ENCODE measurements around the gene ZNF837. TPM values are rescaled to one million over a fixed set of nuclear protein-coding genes. Genes with fewer than 3 reads are reported as not detected.

ZNF837 gene
- polyA plus RNA-seq, 10 donors, result 0.36 to 2.7 (median 1.3) TPM

GRCh38 chr19:58325311-58326022 is 55.4 kb downstream of the ZNF837 start:
- DNase-seq, result no peak

GRCh38 chr19:58319241-58319640 is 61.6 kb downstream of the ZNF837 start:
- no peak for DNase-seq

DNA sequence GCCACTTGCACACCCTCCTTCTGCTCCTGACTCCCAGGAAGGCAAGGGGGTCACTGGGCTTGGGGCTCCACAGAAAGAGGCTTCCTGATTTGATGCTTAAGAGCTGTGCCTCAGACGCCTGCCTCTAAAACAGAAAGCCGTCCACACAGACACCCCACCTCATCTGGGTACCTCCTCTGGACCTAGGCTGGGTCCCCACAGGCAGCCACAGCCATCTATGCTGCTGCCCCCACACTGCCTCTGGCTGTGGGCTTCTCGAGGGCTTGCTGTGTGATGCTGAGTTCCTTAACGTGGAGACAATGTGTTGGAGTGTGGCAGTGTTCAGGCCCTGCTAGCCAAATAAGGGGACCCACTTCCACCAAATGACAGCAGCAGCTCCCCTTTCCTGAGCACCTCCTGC is 62.5 kb downstream of the ZNF837 start:
- DNase-seq, result no peak

Other genes starting within 250 kb of the ZNF837 start
- 10 to 100 TPM; 10.5 to 14.5 (median 11.5) TPM for gene ZNF329, start 230.2 kb downstream of the ZNF837 start, polyA plus RNA-seq (ENCODE audit: insufficient read length in 10 of 10)
- gene ZNF274, start 198.0 kb downstream of the ZNF837 start, polyA plus RNA-seq (ENCODE audit: insufficient read length in 10 of 10), result 10 to 100 TPM in 3 of 10 donors, 1 to 10 TPM in 7; 7.5 to 11.7 (median 9.7) TPM
- 10 to 100 TPM; 11.1 to 20.5 (median 16.9) TPM for gene ZNF544, start 152.1 kb downstream of the ZNF837 start, polyA plus RNA-seq (ENCODE audit: insufficient read length in 10 of 10)
- 1 to 10 TPM; 4.0 to 6.7 (median 5.3) TPM for gene ZNF8, start 102.1 kb downstream of the ZNF837 start, polyA plus RNA-seq (ENCODE audit: insufficient read length in 10 of 10)
- 10 to 100 TPM; 23.7 to 34.9 (median 30.5) TPM for gene ERVK3-1, start 75.7 kb downstream of the ZNF837 start, polyA plus RNA-seq (ENCODE audit: insufficient read length in 10 of 10)
- gene ZSCAN22, start 54.0 kb downstream of the ZNF837 start, polyA plus RNA-seq (ENCODE audit: insufficient read length in 10 of 10), result 1 to 10 TPM; 2.7 to 3.4 (median 2.9) TPM
- 1 to 10 TPM; 1.1 to 7.3 (median 3.2) TPM for gene A1BG, start 27.5 kb downstream of the ZNF837 start, polyA plus RNA-seq (ENCODE audit: insufficient read length in 10 of 10)
- 1 to 10 TPM; 1.8 to 3.5 (median 2.1) TPM for gene ZNF497, start 18.3 kb downstream of the ZNF837 start, polyA plus RNA-seq (ENCODE audit: insufficient read length in 10 of 10)
- 1,000 to 10,000 TPM; 1,378 to 1,791 (median 1,640) TPM for gene RPS5, start 6.2 kb upstream of the ZNF837 start, polyA plus RNA-seq (ENCODE audit: insufficient read length in 10 of 10)
- gene RNF225, start 14.6 kb upstream of the ZNF837 start, polyA plus RNA-seq (ENCODE audit: insufficient read length in 10 of 10), result under 1 TPM in 1 of 10 donors, not detected in 9; 0.17 TPM
- 1 to 10 TPM; 4.5 to 7.6 (median 5.7) TPM for gene ZNF584, start 27.6 kb upstream of the ZNF837 start, polyA plus RNA-seq (ENCODE audit: insufficient read length in 10 of 10)
- 1 to 10 TPM; 3.8 to 5.6 (median 5.0) TPM for gene ZNF132, start 59.1 kb upstream of the ZNF837 start, polyA plus RNA-seq (ENCODE audit: insufficient read length in 10 of 10)
- 1 to 10 TPM; 2.3 to 4.2 (median 3.4) TPM for gene ZNF324B, start 70.6 kb upstream of the ZNF837 start, polyA plus RNA-seq (ENCODE audit: insufficient read length in 10 of 10)
- gene ZNF324, start 86.0 kb upstream of the ZNF837 start, polyA plus RNA-seq (ENCODE audit: insufficient read length in 10 of 10), result 1 to 10 TPM; 3.3 to 6.4 (median 5.0) TPM
- gene ZNF446, start 95.3 kb upstream of the ZNF837 start, polyA plus RNA-seq (ENCODE audit: insufficient read length in 10 of 10), result 1 to 10 TPM; 5.2 to 9.3 (median 6.4) TPM
- 1 to 10 TPM; 2.4 to 5.5 (median 3.9) TPM for gene SLC27A5, start 131.0 kb upstream of the ZNF837 start, polyA plus RNA-seq (ENCODE audit: insufficient read length in 10 of 10)
- gene ZBTB45, start 138.8 kb upstream of the ZNF837 start, polyA plus RNA-seq (ENCODE audit: insufficient read length in 10 of 10), result 10 to 100 TPM in 3 of 10 donors, 1 to 10 TPM in 7; 6.3 to 11.2 (median 7.9) TPM
- 100 to 1,000 TPM; 277 to 491 (median 336) TPM for gene TRIM28, start 163.0 kb upstream of the ZNF837 start, polyA plus RNA-seq (ENCODE audit: insufficient read length in 10 of 10)
- 10 to 100 TPM; 63.5 to 82.8 (median 72.7) TPM for gene CHMP2A, start 174.1 kb upstream of the ZNF837 start, polyA plus RNA-seq (ENCODE audit: insufficient read length in 10 of 10)
- gene UBE2M, start 177.6 kb upstream of the ZNF837 start, polyA plus RNA-seq (ENCODE audit: insufficient read length in 10 of 10), result 10 to 100 TPM; 58.0 to 70.4 (median 65.5) TPM
- gene MZF1, start 192.3 kb upstream of the ZNF837 start, polyA plus RNA-seq (ENCODE audit: insufficient read length in 10 of 10), result 10 to 100 TPM in 8 of 10 donors, 1 to 10 TPM in 2; 9.6 to 25.7 (median 14.2) TPM

Measured in muscle of back (tissue), 11 donors.